ENCODE results near the gene TNFRSF8. TPM values are rescaled to one million over a fixed set of nuclear protein-coding genes. Genes with fewer than 3 reads are reported as not detected.
A peak's percentile ranks its signal among the peaks of the same experiment; 100 is the strongest.

TNFRSF8 gene
- total RNA-seq, result 10 to 100 TPM; 31.1 to 33.2 TPM

GRCh38 chr1:12063141-12064072 is at the start of gene TNFRSF8:
TNFRSF8 (plus strand) TSS chr1:12063303; CDS start chr1:12063599, 296 bp downstream.
- no peaks in the 10 kb centered on the region for H3K9me3 Mint-ChIP-seq
- CTCF ChIA-PET, result interaction anchor here (0.6 to 1.1 kb wide), 2 partner anchors 16 to 23 kb away, joined by 3 to 5 read pairs; no protein-coding TSS in a partner anchor
- H3K27me3 Mint-ChIP-seq, result peaks cover 24% of the 10 kb centered on the region
- peak within 1 kb of the TSS; percentile 85 for H3K4me3 Mint-ChIP-seq
- POLR2A ChIA-PET, result interaction anchor here (0.7 to 1.4 kb wide), 8 partner anchors 11 to 155 kb away, joined by 3 to 8 read pairs (median 4); no protein-coding TSS in a partner anchor
- peaks cover 77% of the 10 kb centered on the region for H3K4me1 Mint-ChIP-seq (ENCODE audit: low read depth)
- intact Hi-C loops (cut with micrococcal nuclease), result no loop called here
- peak; percentile 82 for DNase-seq
- H3K27ac Mint-ChIP-seq, result peak within 1 kb of the TSS; percentile 85
- H3K36me3 Mint-ChIP-seq, result peaks cover 19% of the 10 kb centered on the region

GRCh38 chr1:12014141-12014991 is 48.7 kb upstream of the TNFRSF8 start:
- H3K27ac Mint-ChIP-seq, result peak overlapping the region; percentile 90
- ChIA-PET CTCF (interaction anchor here (0.7 kb wide), 1 partner anchor 36 kb away, joined by 3 read pairs; no protein-coding TSS in a partner anchor), POLR2A (interaction anchor here (1.0 to 1.9 kb wide), 2 partner anchors 105 to 106 kb away, joined by 5 to 6 read pairs; no protein-coding TSS in a partner anchor)
- H3K36me3 Mint-ChIP-seq, result peaks cover 30% of the 10 kb centered on the region
- no peaks in the 10 kb centered on the region for H3K9me3 Mint-ChIP-seq
- no peak overlapping the region for H3K4me3 Mint-ChIP-seq
- H3K4me1 Mint-ChIP-seq (ENCODE audit: low read depth), result peaks cover 31% of the 10 kb centered on the region
- intact Hi-C loops (cut with micrococcal nuclease), result no loop called here
- no peaks in the 10 kb centered on the region for H3K27me3 Mint-ChIP-seq
- DNase-seq, result peak; percentile 57

GRCh38 chr1:12015001-12015491 is 48.1 kb upstream of the TNFRSF8 start:
- Mint-ChIP-seq H3K4me1 (ENCODE audit: low read depth) (peaks cover 32% of the 10 kb centered on the region), H3K4me3 (no peak overlapping the region), H3K27ac (peak overlapping the region; percentile 53), H3K36me3 (peaks cover 25% of the 10 kb centered on the region), H3K27me3 (no peaks in the 10 kb centered on the region), H3K9me3 (no peaks in the 10 kb centered on the region)
- intact Hi-C loops (cut with micrococcal nuclease), result no loop called here
- POLR2A ChIA-PET, result interaction anchor here (1.9 kb wide), 1 partner anchor 107 kb away, joined by 5 read pairs; no protein-coding TSS in a partner anchor
- CTCF ChIA-PET, result no interaction called here
- DNase-seq, result no peak

- CTCF ChIA-PET, result no interaction called here
- intact Hi-C loops (cut with micrococcal nuclease), result no loop called here
- Mint-ChIP-seq H3K27me3 (no peaks in the 10 kb centered on the region), H3K36me3 (peaks cover 21% of the 10 kb centered on the region), H3K9me3 (no peaks in the 10 kb centered on the region), H3K27ac (no peak overlapping the region), H3K4me3 (no peak overlapping the region), H3K4me1 (ENCODE audit: low read depth) (peaks cover 35% of the 10 kb centered on the region)
- DNase-seq, result no peak
- POLR2A ChIA-PET, result no interaction called here
Measured at GRCh38 chr1:12015499-12015898, 47.6 kb upstream of the TNFRSF8 start.

GRCh38 chr1:12016182-12016581 is 46.9 kb upstream of the TNFRSF8 start:
- ChIA-PET POLR2A (interaction anchor here (0.8 to 1.1 kb wide), 2 partner anchors 28 to 107 kb away, joined by 4 to 7 read pairs; no protein-coding TSS in a partner anchor), CTCF (no interaction called here)
- no peak for DNase-seq
- intact Hi-C loops (cut with micrococcal nuclease), result no loop called here
- Mint-ChIP-seq H3K36me3 (peaks cover 16% of the 10 kb centered on the region), H3K4me3 (no peak overlapping the region), H3K27me3 (no peaks in the 10 kb centered on the region), H3K4me1 (ENCODE audit: low read depth) (peaks cover 35% of the 10 kb centered on the region), H3K27ac (no peak overlapping the region), H3K9me3 (no peaks in the 10 kb centered on the region)

GRCh38 chr1:12019858-12020509 is 43.1 kb upstream of the TNFRSF8 start:
- CTCF ChIA-PET, result interaction anchor here (0.8 to 2.6 kb wide), 7 partner anchors 9 to 100 kb away, joined by 3 to 20 read pairs (median 4); no protein-coding TSS in a partner anchor
- intact Hi-C loops (cut with micrococcal nuclease), result loop anchor here (1.0 to 2.0 kb wide), 3 partner anchors 39 to 112 kb away; partner anchors contain the start of gene MFN2
- Mint-ChIP-seq H3K9me3 (no peaks in the 10 kb centered on the region), H3K27ac (peak overlapping the region; percentile 72), H3K27me3 (no peaks in the 10 kb centered on the region), H3K36me3 (peaks cover 16% of the 10 kb centered on the region), H3K4me1 (ENCODE audit: low read depth) (peaks cover 9% of the 10 kb centered on the region), H3K4me3 (peak overlapping the region; percentile 80)
- peak; percentile 14 for DNase-seq
- POLR2A ChIA-PET, result interaction anchor here (1.8 to 3.9 kb wide), 5 partner anchors 27 to 111 kb away, joined by 6 to 58 read pairs (median 9); no protein-coding TSS in a partner anchor

- Mint-ChIP-seq H3K4me3 (no peak overlapping the region), H3K27me3 (no peaks in the 10 kb centered on the region), H3K9me3 (no peaks in the 10 kb centered on the region), H3K4me1 (ENCODE audit: low read depth) (peaks cover 8% of the 10 kb centered on the region), H3K36me3 (peaks cover 26% of the 10 kb centered on the region), H3K27ac (no peak overlapping the region)
- no peak for DNase-seq
- ChIA-PET CTCF (interaction anchor here (1.0 kb wide), 1 partner anchor 9 kb away, joined by 4 read pairs; no protein-coding TSS in a partner anchor), POLR2A (interaction anchor here (3.9 kb wide), 1 partner anchor 113 kb away, joined by 58 read pairs; no protein-coding TSS in a partner anchor)
- intact Hi-C loops (cut with micrococcal nuclease), result no loop called here
Measured at GRCh38 chr1:12021616-12022015, 41.5 kb upstream of the TNFRSF8 start.

- no peak for DNase-seq
- H3K9me3 Mint-ChIP-seq, result no peaks in the 10 kb centered on the region
- no peaks in the 10 kb centered on the region for H3K27me3 Mint-ChIP-seq
- H3K36me3 Mint-ChIP-seq, result peaks cover 28% of the 10 kb centered on the region
- H3K27ac Mint-ChIP-seq, result no peak overlapping the region
- no peak overlapping the region for H3K4me3 Mint-ChIP-seq
- ChIA-PET POLR2A (no interaction called here), CTCF (interaction anchor here (1.0 kb wide), 1 partner anchor 9 kb away, joined by 4 read pairs; no protein-coding TSS in a partner anchor)
- intact Hi-C loops (cut with micrococcal nuclease), result no loop called here
- H3K4me1 Mint-ChIP-seq (ENCODE audit: low read depth), result peaks cover 8% of the 10 kb centered on the region
Measured at GRCh38 chr1:12022036-12022435, 41.1 kb upstream of the TNFRSF8 start.

- no peak overlapping the region for H3K4me3 Mint-ChIP-seq
- DNase-seq, result no peak
- peaks cover 47% of the 10 kb centered on the region for H3K36me3 Mint-ChIP-seq
- H3K4me1 Mint-ChIP-seq (ENCODE audit: low read depth), result peaks cover 3% of the 10 kb centered on the region
- no peak overlapping the region for H3K27ac Mint-ChIP-seq
- POLR2A ChIA-PET, result interaction anchor here (0.9 kb wide), 1 partner anchor 14 kb away, joined by 3 read pairs; no protein-coding TSS in a partner anchor
- CTCF ChIA-PET, result no interaction called here
- no peaks in the 10 kb centered on the region for H3K27me3 Mint-ChIP-seq
- no peaks in the 10 kb centered on the region for H3K9me3 Mint-ChIP-seq
- intact Hi-C loops (cut with micrococcal nuclease), result no loop called here
Measured at GRCh38 chr1:12026586-12026985, 36.5 kb upstream of the TNFRSF8 start.

- intact Hi-C loops (cut with micrococcal nuclease), result no loop called here
- POLR2A ChIA-PET, result no interaction called here
- Mint-ChIP-seq H3K4me1 (ENCODE audit: low read depth) (no peaks in the 10 kb centered on the region), H3K36me3 (peaks cover 40% of the 10 kb centered on the region), H3K27ac (no peak overlapping the region), H3K9me3 (no peaks in the 10 kb centered on the region), H3K27me3 (no peaks in the 10 kb centered on the region), H3K4me3 (no peak overlapping the region)
- CTCF ChIA-PET, result no interaction called here
- DNase-seq, result no peak
Measured at GRCh38 chr1:12028248-12028647, 34.9 kb upstream of the TNFRSF8 start.

- intact Hi-C loops (cut with micrococcal nuclease), result no loop called here
- no peak for DNase-seq
- Mint-ChIP-seq H3K9me3 (no peaks in the 10 kb centered on the region), H3K27me3 (no peaks in the 10 kb centered on the region), H3K4me1 (ENCODE audit: low read depth) (no peaks in the 10 kb centered on the region), H3K4me3 (no peak overlapping the region), H3K36me3 (peaks cover 38% of the 10 kb centered on the region), H3K27ac (no peak overlapping the region)
- ChIA-PET CTCF (no interaction called here), POLR2A (interaction anchor here (3.2 kb wide), 1 partner anchor 120 kb away, joined by 31 read pairs; no protein-coding TSS in a partner anchor)
Measured at GRCh38 chr1:12028957-12029511, 34.1 kb upstream of the TNFRSF8 start.
